Peyer's patch (tissue), 4 donors: Measurements from ENCODE around the gene NDUFAF8.

Source experiments
- CTCF ChIP-seq, 6 experiments: fragments of 450-650 bp in 4 of 6; fragments of 200-600 bp in 2 of 6; sonication (generic) in 1 of 6; IDR thresholded peaks; one replicate each; pipeline ENCODE4 v1.5.1; 2017 to 2019; ENCODE audit warnings: antibody characterized with exemption in 6 of 6, mild to moderate bottlenecking in 3 of 6, moderate library complexity in 1 of 6
- POLR2A ChIP-seq, 2 donors: fragments of 450-650 bp; IDR thresholded peaks; one replicate each; pipeline ENCODE4 v1.5.1; 2017; ENCODE audit warnings: antibody characterized with exemption in 2 of 2, mild to moderate bottlenecking in 2 of 2, moderate library complexity in 2 of 2

- TF ChIP-seq CTCF (IDR thresholded peaks at IDR 0.05): no peak
- no peak for TF ChIP-seq POLR2A (IDR thresholded peaks at IDR 0.05)
Measured at GRCh38 chr17:81276781-81277180, 37.7 kb downstream of the NDUFAF8 start.
